Kidney (tissue), 14 donors: ENCODE results near the gene SGCD. TPM values are rescaled to one million over a fixed set of nuclear protein-coding genes. Genes with fewer than 3 reads are reported as not detected.

ENCODE experiments used
- DNase-seq, 5 donors: peaks; one replicate each; pipeline ENCODE4 v3.0.0-alpha.2; 2013 to 2020
- FAIRE-seq: peaks from 2 replicates; lab custom pipeline; 2012; peaks lifted over from hg19 to GRCh38; lab: Jason Lieb, UNC
- H3K27ac ChIP-seq, 2 donors: one replicate each; pipeline ENCODE4 v1.7.0; 2013; ENCODE audit warnings: low read depth in 2 of 2, low read length in 2 of 2, inconsistent platforms in 1 of 2
- H3K27me3 ChIP-seq: one replicate; pipeline ENCODE4 v1.7.1; 2013; ENCODE audit warnings: low read length, inconsistent platforms; ENCODE audit not compliant: control insufficient read depth, insufficient read depth
- H3K36me3 ChIP-seq, 3 donors: one replicate each; pipeline versions ENCODE4 v1.7.0 to v1.7.1; 2013; ENCODE audit warnings: low read length in 3 of 3, control low read depth in 1 of 3, inconsistent platforms in 1 of 3; ENCODE audit not compliant: insufficient read depth in 3 of 3, control insufficient read depth in 2 of 3
- H3K4me1 ChIP-seq, 3 donors: one replicate each; pipeline versions ENCODE4 v1.7.0 to v1.7.1; 2013; ENCODE audit warnings: low read length in 3 of 3, inconsistent platforms in 1 of 3, low read depth in 1 of 3; ENCODE audit not compliant: control insufficient read depth in 2 of 3, insufficient read depth in 2 of 3
- H3K4me3 ChIP-seq, 3 donors: one replicate each; pipeline versions ENCODE4 v1.7.0 to v1.8.1; 2013; ENCODE audit warnings: low read length in 3 of 3, control low read depth in 1 of 3, inconsistent platforms in 1 of 3
- H3K9ac ChIP-seq, 3 donors: one replicate each; pipeline versions ENCODE4 v1.7.0 to v1.7.1; 2013; ENCODE audit warnings: low read length in 3 of 3, control low read depth in 1 of 3, inconsistent platforms in 1 of 3
- H3K9me3 ChIP-seq, 3 donors: one replicate each; pipeline versions ENCODE4 v1.7.0 to v1.7.1; 2013; ENCODE audit warnings: low read length in 3 of 3, control low read depth in 1 of 3, inconsistent platforms in 1 of 3; ENCODE audit not compliant: control insufficient read depth in 2 of 3, insufficient read depth in 1 of 3
- intact Hi-C: fragments of 100-400 bp; cut with DNase I; formaldehyde crosslinking; loops from one replicate; pipeline ENCODE4 v1.11.1; 2022
- polyA plus RNA-seq: library from polyadenylated mRNA; stranded (reverse); fragments of 350-450 nt; fragmentation: Illumina TruSeq; extraction: RNeasy Lipid Tissue Mini Kit (QIAGEN cat#74804); gene quantifications from one replicate; pipeline ENCODE4 v1.2.3, GENCODE V29; 2014; ENCODE audit warnings: low read depth, low replicate concordance; ENCODE audit not compliant: insufficient read depth
- total RNA-seq: library from RNA; stranded (reverse); fragmentation: NEBNext Ultra II Directional; extraction: Animal tissue kit (Norgen Biotek cat#: 25700); gene quantifications from one replicate; pipeline ENCODE4 v1.2.1, GENCODE V29; 2021
- TF ChIP-seq, protein P1 (sequence below): IDR thresholded peaks from 3 replicates; pipeline ENCODE4 v1.5.1; 2012; ENCODE audit warnings: mild to moderate bottlenecking, moderate library complexity, borderline replicate concordance; ENCODE audit not compliant: insufficient read depth; ENCODE audit errors: extremely low read depth
- donor health status: control.
- donor health status: control.
- donor health status: control.
- donor health status: control.
- donor health status: control.
- donor health status: DM: yes; HTN: yes; CAD: no.
- donor health status: Normal renal cell carcinoma (clear cell type).

Gene SGCD
- total and polyA plus RNA-seq, 2 donors from 2014 or later: 0.99 to 2.7 TPM

DNA sequence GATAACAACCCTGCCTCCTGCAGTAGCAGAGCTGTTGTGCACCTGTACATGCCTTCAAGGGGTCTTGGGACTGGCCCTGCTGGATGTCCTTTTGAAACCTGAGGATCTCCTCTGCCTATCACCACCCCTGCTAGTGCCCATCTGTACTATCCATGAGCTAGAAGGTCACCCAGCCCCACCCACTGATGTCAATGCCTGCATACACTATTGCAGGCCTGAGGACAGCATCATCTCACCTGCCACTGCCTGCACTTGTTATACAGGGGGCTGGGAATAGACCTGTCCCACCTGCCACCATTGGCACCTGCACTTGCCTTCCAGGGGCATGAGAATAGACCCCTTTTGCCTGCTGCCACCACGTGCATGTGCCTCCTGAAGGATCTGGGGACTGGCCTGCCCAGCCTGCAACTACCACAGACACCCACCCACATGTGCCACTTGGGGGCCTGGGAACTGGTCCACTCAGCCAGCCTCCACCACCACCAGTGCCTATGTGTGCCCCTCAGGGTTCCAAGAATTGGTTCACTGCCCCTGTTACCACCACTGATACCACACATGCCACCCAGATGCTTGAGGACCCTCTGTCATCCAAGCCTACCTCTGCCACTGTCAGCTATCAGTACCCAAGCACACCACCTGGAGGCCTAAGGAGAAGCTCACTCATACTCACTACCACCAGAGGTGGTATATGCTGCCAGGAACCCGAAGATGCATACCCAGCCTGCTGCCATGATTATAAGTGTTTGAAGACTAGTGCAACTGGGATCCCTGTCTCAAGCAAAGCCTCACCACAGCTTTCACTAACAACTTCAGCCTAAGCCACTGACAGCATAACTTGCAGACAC is 159.7 kb downstream of the SGCD start:
- no peak overlapping the region for H3K4me3 ChIP-seq
- FAIRE-seq (no peak), DNase-seq (no peak)
- H3K4me1 ChIP-seq: no peaks in the 10 kb centered on the region
- H3K9me3 ChIP-seq: no peaks in the 10 kb centered on the region
- no peaks in the 10 kb centered on the region for H3K27me3 ChIP-seq
- TF ChIP-seq, protein P1, sequence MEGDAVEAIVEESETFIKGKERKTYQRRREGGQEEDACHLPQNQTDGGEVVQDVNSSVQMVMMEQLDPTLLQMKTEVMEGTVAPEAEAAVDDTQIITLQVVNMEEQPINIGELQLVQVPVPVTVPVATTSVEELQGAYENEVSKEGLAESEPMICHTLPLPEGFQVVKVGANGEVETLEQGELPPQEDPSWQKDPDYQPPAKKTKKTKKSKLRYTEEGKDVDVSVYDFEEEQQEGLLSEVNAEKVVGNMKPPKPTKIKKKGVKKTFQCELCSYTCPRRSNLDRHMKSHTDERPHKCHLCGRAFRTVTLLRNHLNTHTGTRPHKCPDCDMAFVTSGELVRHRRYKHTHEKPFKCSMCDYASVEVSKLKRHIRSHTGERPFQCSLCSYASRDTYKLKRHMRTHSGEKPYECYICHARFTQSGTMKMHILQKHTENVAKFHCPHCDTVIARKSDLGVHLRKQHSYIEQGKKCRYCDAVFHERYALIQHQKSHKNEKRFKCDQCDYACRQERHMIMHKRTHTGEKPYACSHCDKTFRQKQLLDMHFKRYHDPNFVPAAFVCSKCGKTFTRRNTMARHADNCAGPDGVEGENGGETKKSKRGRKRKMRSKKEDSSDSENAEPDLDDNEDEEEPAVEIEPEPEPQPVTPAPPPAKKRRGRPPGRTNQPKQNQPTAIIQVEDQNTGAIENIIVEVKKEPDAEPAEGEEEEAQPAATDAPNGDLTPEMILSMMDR: no peak
- no peak overlapping the region for H3K27ac ChIP-seq
- intact Hi-C loops: no loop called here
- H3K9ac ChIP-seq: no peak overlapping the region
- no peaks in the 10 kb centered on the region for H3K36me3 ChIP-seq

DNA sequence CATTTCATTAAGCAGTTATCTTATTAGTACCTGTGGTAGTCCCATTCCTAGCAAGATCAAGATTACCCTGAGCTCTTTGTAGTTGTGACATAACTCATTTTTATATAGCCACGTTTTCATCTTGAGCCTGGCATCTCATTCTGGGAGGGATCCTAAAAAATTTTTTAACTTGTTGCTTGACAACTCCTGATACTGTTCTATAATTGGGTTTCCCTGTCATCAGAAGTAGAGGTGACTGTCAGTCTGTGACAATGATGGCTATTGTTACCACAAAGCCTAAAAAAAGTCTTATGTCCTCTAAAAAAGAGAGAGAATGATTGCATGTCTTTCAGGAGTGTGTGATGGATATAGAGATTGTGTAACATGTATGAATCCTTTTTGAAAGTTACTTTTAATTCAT is 164.8 kb downstream of the SGCD start:
- intact Hi-C loops: no loop called here
- TF ChIP-seq, protein P1: no peak
- H3K9me3 ChIP-seq: no peaks in the 10 kb centered on the region
- no peaks in the 10 kb centered on the region for H3K27me3 ChIP-seq
- H3K27ac ChIP-seq: no peak overlapping the region
- no peaks in the 10 kb centered on the region for H3K4me1 ChIP-seq
- DNase-seq (no peak), FAIRE-seq (no peak)
- no peaks in the 10 kb centered on the region for H3K36me3 ChIP-seq
- no peak overlapping the region for H3K9ac ChIP-seq
- no peak overlapping the region for H3K4me3 ChIP-seq

DNA sequence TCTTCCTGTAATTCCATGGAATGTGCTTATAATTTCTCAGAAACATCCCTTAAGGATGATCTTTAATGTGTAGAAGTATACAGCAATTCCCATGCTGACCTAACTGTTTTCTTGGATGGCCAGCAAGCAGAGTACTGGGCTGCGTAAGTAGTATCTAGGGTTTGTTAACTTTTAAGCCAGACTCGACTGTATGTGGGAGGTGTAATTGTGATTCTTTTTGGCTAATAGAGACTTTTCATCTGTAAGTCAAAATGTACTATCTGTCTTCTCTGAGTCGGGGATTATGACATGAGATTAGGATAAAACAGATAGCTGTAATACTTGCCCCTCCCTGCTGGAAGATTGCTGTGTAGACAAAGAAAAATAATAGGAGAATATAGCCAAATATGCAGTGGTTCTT is 169.3 kb downstream of the SGCD start:
- Histone ChIP-seq H3K9me3 (no peaks in the 10 kb centered on the region), H3K27ac (no peak overlapping the region), H3K4me3 (no peak overlapping the region), H3K9ac (no peak overlapping the region), H3K27me3 (no peaks in the 10 kb centered on the region), H3K36me3 (no peaks in the 10 kb centered on the region), H3K4me1 (peaks cover 0 to 3% (median 0%) of the 10 kb centered on the region in 3 donors)
- DNase-seq (no peak), FAIRE-seq (no peak)
- TF ChIP-seq, protein P1: no peak
- intact Hi-C loops: no loop called here
